HG03025 (cell line): Measurements from ENCODE around the gene IKBIP.
A peak's percentile ranks its signal among the peaks of the same experiment; 100 is the strongest.
"Not testable (repeated sequence)": the region's sequence is repeated elsewhere in the genome, so short reads cannot be mapped to it uniquely, and the experiment has no call there.

Experiments
- ATAC-seq: cut with Tn5 transposase; IDR thresholded peaks from one replicate; pipeline ENCODE4 v1.9.1; 2021; ENCODE audit warnings: mild to moderate bottlenecking, moderate library complexity; ENCODE audit not compliant: unreplicated experiment, low FRiP score

The IKBIP gene

DNA sequence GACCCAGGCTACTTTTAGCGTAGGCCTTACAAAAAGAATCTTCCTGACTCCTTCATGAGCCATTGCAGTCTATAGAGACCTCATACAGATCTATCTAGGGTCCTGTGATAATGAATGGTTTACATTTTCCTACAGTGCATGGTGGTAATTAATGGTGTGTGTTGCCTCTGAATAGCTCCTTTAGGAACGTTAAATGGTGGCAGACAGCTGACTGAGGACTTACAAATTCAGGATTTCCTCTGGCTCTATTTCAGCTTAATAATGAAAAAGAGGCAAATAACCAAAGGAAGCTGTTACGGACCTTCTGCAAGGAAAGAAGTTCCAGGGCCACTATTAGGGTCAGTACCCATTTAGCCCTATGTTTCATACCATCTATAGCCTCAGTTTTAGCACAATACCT lies 5.1 kb downstream of the IKBIP start:
- no peak for ATAC-seq

- no peak for ATAC-seq
These were observed 6.6 kb downstream of the IKBIP start for GRCh38 chr12:98638009-98638408.

- no peak for ATAC-seq
These were observed 7.5 kb downstream of the IKBIP start for GRCh38 chr12:98637068-98637467.

DNA sequence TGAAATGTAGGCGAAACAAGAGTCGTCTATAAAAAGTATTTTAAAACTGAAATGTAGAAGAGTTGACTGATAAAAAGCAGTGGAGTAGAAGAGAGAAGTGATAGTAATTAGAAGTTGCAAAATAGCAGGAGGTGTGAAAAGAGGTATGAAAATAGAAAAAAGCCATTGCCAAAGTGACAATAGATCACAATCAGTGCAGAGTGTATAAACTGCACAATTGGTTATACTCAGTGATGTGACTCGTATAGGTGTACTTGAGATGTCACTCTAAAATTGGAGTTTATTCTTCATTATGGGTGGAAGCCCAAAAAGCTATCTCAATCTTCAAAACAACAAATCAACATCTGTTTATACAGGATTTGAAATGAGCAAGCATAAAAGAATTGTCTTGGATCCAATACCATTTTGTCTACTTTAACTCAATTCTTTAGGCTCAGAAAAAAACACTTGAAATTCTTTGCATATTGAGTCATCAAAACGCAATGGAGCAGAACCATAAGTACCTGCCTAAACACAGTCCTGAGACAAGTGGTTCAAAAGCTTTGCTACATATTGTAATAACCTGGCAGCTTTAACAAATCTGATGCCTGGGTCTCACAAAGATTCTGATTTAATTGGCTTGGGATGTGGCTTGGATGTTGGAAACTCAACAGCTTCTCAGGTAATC lies 8.8 kb downstream of the IKBIP start:
- ATAC-seq = peak; percentile 68

DNA sequence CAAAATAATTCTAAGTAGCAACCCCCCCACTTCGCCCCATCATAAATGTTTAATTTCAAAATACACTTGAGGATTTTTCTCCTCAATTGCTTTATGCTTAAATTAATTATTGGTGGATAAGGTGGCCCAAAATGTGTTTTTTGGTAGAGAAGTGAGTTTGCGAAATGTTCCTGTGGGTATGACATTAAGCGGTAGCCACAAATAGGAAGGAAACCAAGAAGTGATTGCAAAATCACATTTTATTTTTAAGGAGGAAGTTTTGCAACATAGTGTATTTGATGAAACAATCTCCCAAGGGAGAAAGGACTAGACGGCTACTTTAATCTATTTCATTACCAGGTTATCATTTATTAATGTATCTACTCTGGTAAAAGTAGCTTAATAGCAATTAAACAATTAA lies 25.6 kb downstream of the IKBIP start:
- no peak for ATAC-seq

DNA sequence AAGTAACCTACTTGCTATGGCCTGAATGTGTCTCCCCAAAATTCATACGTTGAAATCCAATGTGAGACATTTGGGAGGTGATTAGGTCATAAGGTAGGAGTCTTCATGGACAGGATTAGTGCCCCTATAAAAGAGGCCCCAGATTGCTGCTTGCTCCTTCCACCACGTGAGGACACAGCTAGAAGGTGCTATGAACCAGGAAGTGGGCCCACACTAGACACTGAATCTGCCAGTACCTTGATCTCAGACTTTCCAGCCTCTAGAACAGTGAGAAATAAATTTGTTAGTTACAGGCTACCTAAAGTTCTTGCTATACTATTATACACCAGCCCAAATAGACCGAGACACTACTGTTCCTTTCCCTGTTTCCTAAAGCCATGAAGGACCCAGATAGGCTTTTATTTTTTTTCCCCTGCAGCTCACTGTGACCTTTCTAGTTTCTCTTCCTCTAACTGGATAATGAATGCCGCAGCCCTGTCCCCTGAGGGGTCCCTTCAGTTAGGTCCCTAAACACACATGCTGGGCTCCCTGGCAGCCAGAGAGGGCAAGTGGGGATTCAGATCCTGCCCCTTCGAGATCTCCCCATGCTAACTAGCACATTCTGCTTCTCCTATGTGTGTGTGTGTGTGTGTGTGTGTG lies 31.8 kb downstream of the IKBIP start:
- peak; percentile 90 for ATAC-seq

DNA sequence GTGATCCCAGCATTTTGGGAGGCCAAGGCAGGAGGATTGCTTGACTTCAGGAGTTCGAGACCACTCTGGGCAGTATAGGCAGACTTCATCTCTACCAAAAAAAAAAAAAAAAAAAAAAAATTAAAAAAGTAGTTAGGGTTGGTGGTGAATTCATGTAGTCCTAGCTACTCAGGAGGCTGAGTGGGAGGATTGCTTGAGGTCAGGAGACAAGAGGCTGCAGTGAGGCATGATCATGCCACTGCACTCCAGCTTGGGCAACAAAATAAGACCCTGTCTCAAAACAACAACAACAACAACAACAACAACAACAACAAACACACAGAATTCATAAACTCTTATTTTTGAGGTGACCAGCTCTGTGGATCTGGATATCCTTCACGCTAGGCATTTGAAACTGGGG lies 34.0 kb downstream of the IKBIP start:
- no peak for ATAC-seq

DNA sequence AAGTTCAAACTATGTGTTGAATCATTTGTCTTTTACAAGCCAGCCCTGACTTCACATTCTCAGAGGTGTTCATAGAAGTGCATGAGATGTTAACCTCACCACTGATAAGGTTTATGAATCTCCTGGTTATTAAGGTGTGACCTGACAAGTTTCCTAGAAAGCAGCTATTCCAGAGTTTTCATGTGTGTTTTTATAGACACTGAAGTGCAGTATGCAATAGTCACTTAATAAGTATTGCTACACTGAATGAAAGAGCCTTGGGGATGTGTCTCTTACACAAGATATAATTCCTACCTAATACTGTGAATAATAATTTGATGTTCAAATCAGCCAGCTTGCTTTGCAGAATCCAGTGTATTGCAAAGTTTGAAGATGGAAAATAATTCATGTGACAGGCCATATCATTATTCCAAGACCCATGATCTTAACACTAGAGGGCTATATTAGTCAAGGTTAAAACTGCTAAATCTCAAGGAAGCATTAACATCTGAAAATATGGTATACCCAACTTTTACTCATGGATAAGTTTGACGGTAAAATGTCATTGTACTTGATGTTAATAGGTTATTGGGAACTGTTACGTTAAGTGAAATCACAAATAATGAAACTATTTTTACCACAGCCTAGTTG lies 38.1 kb downstream of the IKBIP start:
- no peak for ATAC-seq

- ATAC-seq = no peak
These were observed 42.7 kb downstream of the IKBIP start for GRCh38 chr12:98601924-98602323.

GRCh38 chr12:98597313-98597712 lies 47.3 kb downstream of the IKBIP start:
- ATAC-seq = not testable (repeated sequence)

- no peak for ATAC-seq
These were observed 49.2 kb downstream of the IKBIP start for GRCh38 chr12:98595243-98595988.

GRCh38 chr12:98594050-98594835 lies 50.3 kb downstream of the IKBIP start:
- ATAC-seq = no peak

DNA sequence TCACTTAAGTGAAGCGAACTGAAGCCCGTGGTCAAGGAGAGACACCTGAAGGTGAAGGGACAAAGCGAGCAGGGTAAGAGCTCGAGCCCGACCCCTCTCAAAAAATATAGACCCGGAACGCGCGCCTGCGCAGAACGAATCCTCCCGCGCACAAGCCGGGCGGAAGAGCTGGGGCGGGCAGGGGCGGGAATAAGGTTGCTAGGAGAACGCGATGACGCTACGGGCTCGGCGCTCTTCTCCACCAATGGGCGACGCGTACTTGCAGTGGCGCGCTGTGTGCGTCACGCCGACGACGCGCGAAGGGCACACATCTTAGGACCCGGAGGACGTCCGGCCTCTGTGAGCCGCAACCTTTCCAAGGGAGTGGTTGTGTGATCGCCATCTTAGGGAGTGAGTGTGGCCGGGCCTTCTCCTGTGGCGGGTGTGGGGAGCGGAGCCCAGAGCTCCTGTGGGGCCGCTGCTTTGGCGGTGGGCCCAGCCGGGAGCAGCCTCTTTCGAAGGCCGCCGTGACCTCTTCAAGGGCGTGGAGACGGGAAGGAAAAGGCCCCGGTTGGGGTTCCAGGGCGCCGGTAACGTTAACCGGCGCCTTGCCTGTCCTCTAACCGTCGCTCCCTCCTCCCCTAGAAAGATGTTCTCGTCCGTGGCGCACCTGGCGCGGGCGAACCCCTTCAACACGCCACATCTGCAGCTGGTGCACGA lies 51.1 kb downstream of the IKBIP start, which contains the start of gene SLC25A3:
Gene SLC25A3, plus strand, starts transcription at position 336 of the 699 bp plus-strand sequence. Its CDS starts 293 bp downstream, at position 629.
- peak; percentile 98 for ATAC-seq

DNA sequence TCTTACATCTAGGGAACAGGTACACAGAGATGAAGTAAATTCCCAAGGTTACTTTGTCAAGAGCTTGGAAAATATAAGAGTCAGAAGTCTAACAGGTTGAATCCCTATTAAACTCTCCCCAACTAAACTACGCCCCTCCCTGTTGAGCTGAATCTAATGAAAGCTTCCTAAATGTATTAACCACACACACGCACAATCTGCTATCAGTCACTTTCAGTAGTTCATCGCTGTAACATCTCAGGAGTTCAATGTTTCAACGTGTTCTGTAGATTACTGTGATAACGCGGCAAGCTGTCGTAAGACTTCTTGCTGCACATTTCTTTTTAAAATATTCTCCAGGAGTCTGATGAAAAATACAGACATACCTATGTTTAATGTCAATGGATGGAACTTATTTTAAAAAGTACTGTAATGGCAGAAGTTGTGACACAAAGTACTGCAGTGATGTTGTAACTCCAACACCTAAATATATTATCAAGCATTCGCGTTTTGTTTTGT lies 51.7 kb downstream of the IKBIP start:
- no peak for ATAC-seq

GRCh38 chr12:98591209-98591608 lies 53.4 kb downstream of the IKBIP start:
- no peak for ATAC-seq

GRCh38 chr12:98587084-98587483 lies 57.5 kb downstream of the IKBIP start:
- ATAC-seq = no peak

DNA sequence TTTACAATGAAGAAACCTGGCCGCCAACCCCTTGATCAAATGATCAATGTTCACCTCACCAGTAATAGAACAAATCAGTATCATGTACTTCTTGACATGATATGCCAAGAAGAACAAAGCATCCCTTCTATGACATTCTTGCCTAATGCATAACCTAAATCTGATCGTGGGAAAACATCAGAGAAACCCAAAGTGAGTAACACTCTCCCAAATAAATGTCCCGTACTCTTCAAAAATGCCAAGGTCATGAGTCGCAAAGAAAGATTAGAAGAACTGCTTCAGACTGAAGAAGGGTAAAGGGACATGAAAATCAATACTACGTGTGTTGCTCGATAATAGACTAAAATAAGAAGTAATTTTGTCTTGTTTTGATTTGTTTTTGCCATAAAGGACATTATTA lies 62.5 kb downstream of the IKBIP start:
- ATAC-seq = no peak

GRCh38 chr12:98581101-98581500 lies 63.5 kb downstream of the IKBIP start:
- ATAC-seq = no peak

DNA sequence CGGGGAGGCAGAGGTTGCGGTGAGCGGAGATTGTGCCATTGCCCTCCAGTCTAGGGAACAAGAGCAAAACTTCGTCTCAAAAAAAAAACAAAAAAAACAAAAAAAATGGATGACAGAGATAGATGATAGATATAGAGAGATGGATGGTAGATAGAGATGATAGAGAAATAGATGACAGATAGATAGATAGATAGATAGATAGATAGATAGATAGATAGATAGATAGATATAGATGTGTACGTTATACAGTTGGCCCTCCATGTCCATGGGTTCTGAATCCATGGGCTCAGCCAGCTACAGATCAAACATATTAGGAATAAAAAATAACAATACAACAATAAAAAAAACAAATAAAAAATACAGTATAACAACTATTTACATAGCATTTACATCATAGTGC lies 63.9 kb downstream of the IKBIP start:
- no peak for ATAC-seq

DNA sequence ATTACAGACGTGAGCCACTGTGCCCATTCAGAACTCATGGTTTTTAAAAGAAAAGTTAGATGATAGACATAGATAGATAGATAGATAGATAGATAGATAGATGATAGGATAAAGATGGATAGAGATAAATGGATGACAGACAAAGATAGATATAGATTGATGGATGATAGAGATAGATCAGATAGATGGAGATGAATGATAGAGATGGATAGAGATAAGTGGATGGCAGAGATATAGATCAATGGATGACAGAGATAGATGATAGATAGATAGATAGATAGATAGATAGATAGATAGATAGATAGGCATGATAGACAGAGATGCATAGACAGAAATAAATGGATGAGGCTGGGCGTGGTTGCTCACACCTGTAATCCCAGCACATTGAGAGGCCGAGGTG lies 64.8 kb downstream of the IKBIP start:
- no peak for ATAC-seq
